Left forelimb (tissue), 1 donor: Measurements from ENCODE around the gene FBXW8.
A peak's percentile ranks its signal among the peaks of the same experiment; 100 is the strongest.

Experiments
- DNase-seq: peaks from one replicate; pipeline ENCODE4 v3.0.0-alpha.2; 2018; ENCODE audit warnings: low spot score

The FBXW8 gene

GRCh38 chr12:116910645-116911451 lies at the start of gene FBXW8:
TSS of gene FBXW8 (plus strand) at chr12:116910950. CDS start at chr12:116911038, 88 bp downstream.
- peak; percentile 89 for DNase-seq

DNA sequence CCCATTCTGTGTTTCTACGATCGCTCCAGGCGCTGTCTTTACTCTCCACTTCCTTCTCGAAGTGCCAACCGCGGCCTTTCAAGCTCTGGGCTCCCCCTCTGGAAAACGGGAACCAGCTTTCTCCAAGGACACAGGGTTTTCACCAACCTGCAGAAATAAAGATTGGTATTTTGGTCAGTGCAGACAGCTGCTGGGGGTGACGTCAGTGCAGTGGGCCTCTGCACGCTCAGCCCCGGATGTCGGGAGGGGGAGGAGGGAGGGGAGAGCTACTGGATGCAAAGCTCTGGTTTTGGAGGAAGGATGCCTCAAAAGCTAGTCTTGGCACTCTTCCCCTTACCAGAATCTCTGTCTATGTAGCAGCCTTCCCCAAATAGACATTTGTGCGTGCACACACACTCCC lies 49.4 kb upstream of the FBXW8 start:
- peak; percentile 78 for DNase-seq

DNA sequence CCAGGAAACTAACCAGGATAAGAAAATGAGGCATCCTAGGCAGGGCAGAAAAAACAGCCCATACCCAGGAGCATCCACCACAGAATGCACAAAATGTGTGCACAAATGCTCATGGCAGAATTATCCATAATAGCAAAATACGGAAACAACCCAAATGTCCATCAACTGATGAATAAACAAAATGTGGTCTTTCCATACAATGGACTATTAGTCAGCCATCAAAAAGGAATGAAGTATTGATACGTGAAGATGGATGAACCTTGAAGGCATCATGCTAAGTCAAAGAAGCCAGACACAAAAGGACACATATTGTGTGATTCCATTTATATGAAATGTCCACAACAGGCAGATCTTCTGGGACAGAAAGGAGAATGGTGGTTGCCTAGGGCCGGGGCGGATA lies 48.6 kb upstream of the FBXW8 start:
- DNase-seq: no peak

GRCh38 chr12:116863275-116863767 lies 47.4 kb upstream of the FBXW8 start:
- no peak for DNase-seq

- no peak for DNase-seq
Observed at GRCh38 chr12:116864371-116865160, 46.2 kb upstream of the FBXW8 start.

GRCh38 chr12:116867523-116867922 lies 43.2 kb upstream of the FBXW8 start:
- no peak for DNase-seq

DNA sequence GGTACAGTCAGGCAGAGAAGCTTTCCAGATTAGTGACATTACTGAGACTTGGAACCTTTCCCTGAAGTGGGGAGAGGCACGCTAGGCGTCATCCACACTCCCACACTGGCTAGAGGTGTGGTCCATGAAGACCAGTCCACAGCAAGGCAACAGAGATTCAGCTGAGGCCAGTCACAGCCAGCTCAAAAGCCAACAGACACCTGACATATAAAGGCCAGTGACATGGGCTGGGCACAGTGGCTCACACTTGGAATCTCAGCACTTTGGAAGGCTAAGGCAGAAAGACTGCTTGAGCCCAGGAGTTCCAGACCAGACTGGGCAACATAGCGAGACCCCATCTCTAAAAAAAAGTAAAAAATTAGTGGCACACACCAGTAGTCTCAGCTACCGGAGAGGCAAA lies 40.4 kb upstream of the FBXW8 start:
- no peak for DNase-seq

GRCh38 chr12:116874324-116874995 lies 36.3 kb upstream of the FBXW8 start:
- DNase-seq: no peak

DNA sequence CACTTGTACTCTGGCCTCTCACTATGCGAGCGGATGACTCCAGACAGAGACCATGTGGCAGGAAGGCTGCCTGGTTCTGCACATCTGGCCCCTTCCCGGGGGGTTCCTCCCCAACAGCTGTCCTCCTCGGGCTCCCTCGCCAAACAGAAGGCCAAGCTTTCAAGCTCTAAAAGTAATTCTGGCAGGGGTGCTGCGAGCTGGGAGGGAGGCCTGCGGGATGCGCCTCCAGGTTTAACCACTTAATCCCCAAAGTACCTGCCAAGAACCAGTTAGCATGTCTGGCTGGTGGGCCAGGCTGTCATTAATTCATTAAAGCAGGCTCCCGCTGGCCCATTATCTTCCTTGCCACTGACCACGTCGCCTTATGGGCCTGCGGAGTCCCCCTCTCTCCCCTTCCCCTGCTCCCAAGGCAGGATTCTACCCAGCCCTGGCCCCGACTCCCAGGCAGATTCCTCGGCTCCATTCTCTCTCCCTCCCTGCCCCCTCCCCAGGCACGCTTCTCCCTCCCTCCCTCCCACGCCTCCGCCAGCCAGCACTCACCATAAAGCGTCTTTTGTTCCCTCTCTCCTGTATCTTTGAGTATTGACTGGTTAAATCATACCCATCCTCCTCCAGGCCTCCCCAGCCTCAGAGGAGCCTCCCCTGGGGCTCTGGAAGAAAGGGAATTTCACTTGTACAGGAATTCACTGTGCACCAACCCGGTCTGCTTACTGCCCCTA lies 34.4 kb upstream of the FBXW8 start:
- DNase-seq: peak; percentile 85

- DNase-seq: no peak
Observed at GRCh38 chr12:116878567-116879508, 31.9 kb upstream of the FBXW8 start.

GRCh38 chr12:116879509-116880212 lies 31.1 kb upstream of the FBXW8 start:
- DNase-seq: no peak

- DNase-seq: no peak
Observed at GRCh38 chr12:116880213-116880816, 30.4 kb upstream of the FBXW8 start.

DNA sequence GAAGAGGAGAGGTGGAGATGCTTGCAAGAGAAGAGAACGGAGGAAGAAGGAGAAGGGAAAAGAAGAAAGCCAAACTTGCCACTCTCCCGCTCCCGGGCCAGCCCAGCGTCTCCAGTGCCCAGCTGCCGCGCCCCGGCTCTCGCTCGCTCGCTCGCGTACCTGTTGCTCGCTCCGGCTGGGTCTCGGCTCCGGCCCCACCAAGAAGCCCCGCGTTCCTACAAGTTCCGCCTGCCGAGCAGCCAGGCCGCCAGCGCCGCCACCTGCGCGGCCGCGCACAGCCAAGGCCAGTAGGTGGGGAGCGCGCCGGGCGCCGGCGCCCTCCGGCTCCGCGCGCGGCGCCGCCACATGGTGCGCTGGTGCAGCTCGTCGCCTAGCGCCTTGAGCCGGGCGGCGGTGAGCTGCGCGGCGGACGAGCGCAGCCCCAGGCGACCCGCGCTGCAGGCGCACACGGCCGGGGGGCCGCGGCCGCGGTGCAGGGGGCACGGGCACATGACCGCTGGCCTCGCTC lies 29.9 kb upstream of the FBXW8 start:
- DNase-seq: no peak

- no peak for DNase-seq
Observed at GRCh38 chr12:116881325-116881876, 29.3 kb upstream of the FBXW8 start, which contains the start of gene HRK. TSS of gene HRK (minus strand) at chr12:116881441. CDS start at chr12:116881307, 134 bp downstream.

DNA sequence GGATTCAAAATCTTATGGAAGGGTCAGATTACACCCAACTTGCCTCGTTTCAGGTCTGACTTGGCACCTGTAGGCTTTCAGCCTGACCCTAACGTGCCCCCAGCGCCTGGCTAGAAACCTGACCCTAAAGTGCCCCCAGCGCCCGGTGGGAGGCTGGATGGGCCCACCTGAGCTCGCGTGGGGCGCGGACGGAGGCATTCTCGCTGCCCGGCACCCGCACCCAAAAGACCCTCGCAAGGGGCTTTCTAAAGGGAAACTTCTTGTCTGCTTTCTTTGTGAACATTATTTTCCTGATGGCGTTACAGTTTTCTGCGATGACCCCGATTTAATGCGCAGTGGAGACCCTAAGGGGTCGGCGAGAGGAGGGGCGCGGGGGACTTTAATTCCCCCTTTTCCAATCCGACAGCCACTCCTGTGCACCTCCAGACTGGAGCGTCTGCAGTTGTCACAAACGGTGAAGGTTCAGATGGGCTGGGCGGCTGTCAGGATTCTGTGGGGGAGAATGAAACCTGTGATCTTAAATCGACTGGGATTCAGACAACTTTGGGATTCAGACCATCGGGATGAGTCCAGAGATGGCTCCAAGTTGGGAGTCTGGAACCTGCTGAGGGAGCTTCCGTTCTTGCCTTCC lies 28.8 kb upstream of the FBXW8 start:
- DNase-seq: no peak

DNA sequence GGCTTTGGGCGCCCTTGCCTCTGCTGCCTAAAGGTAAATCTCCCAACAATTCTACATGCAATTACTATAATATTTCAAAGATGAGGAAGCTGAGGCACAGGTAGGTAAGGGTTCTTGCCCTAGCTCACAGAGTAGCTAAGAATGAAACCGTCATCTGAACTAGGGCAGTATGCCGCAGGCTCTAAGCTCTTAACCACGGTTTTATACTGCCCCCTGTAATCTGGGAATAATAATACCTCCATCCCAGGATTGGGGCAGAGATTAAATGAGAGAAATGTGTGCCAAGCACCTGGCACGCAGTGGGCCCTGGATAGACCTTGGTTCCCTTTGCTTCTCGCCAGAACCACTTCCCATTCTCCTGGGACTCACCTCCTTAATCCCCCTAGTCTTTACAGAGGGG lies 28.0 kb upstream of the FBXW8 start:
- DNase-seq: no peak

DNA sequence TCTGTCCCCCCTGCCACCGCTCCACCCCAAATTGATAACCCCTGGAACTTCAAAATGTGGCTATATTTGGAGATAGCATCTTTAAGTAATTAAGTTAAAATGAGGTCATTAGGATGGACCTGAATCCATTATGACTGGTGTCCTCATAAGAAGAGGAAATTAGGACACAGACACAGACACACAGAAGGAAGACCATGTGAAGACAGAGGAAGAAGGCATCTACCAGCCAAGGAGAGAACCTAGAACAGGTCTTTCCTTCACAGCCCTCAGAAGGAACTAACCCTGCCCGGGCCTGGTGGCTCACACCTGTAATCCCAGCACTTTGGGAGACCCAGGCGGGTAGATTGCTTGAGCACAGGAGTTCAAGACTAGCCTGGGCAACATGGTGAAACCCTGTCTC lies 25.9 kb upstream of the FBXW8 start:
- no peak for DNase-seq

GRCh38 chr12:116885491-116885890 lies 25.3 kb upstream of the FBXW8 start:
- no peak for DNase-seq
